Neuronal stem cell (in vitro differentiated cells): Measurements from ENCODE around the gene OTOF.
A peak's percentile ranks its signal among the peaks of the same experiment; 100 is the strongest.

Experiments
- DNase-seq: peaks from one replicate; pipeline ENCODE4 v3.0.0-alpha.2; 2013; ENCODE audit warnings: low spot score
- H2AFZ ChIP-seq: one replicate; pipeline ENCODE4 v1.6.1; 2013; ENCODE audit warnings: mild to moderate bottlenecking, low read length, inconsistent platforms
- H2AK5ac ChIP-seq: 2 replicates; pipeline ENCODE4 v1.6.1; 2013; ENCODE audit warnings: low read depth, mild to moderate bottlenecking, inconsistent platforms, low read length, moderate library complexity, mixed read lengths
- H2BK120ac ChIP-seq: 2 replicates; pipeline ENCODE4 v1.6.1; 2013; ENCODE audit warnings: low read depth, mild to moderate bottlenecking, inconsistent platforms, low read length, moderate library complexity, mixed read lengths
- H2BK12ac ChIP-seq: one replicate; pipeline ENCODE4 v1.6.1; 2013; ENCODE audit warnings: low read length, inconsistent platforms
- H2BK15ac ChIP-seq: 2 replicates; pipeline ENCODE4 v1.6.1; 2013; ENCODE audit warnings: mild to moderate bottlenecking, low read length, inconsistent platforms, mixed read lengths
- H2BK5ac ChIP-seq: one replicate; pipeline ENCODE4 v1.6.1; 2013; ENCODE audit warnings: inconsistent platforms, mild to moderate bottlenecking, low read length, moderate library complexity
- H3K14ac ChIP-seq: one replicate; pipeline ENCODE4 v1.6.1; 2013; ENCODE audit warnings: low read length, inconsistent platforms
- H3K18ac ChIP-seq: 2 replicates; pipeline ENCODE4 v1.6.1; 2013; ENCODE audit warnings: low read length, inconsistent platforms
- H3K23ac ChIP-seq: 2 replicates; pipeline ENCODE4 v1.6.1; 2013; ENCODE audit warnings: low read depth, mild to moderate bottlenecking, mixed read lengths, low read length, inconsistent platforms; ENCODE audit not compliant: poor library complexity
- H3K27ac ChIP-seq: replicated peaks from 3 replicates; pipeline ENCODE4 v1.5.1; 2013; ENCODE audit warnings: low read length, inconsistent platforms
- H3K27me3 ChIP-seq, 3 experiments: 2 replicates each; pipeline ENCODE4 v1.6.1; 2013; ENCODE audit warnings: low read length in 3 of 3, mild to moderate bottlenecking in 2 of 3, inconsistent platforms in 1 of 3, low read depth in 1 of 3, mixed read lengths in 1 of 3, moderate library complexity in 1 of 3; ENCODE audit not compliant: control insufficient read depth in 3 of 3, insufficient read depth in 3 of 3
- H3K36me3 ChIP-seq, 2 donors: replicated peaks in 1 of 2; 2 replicates each; pipeline ENCODE4 v1.6.1; 2013; ENCODE audit warnings: low read length in 2 of 2; ENCODE audit not compliant: control insufficient read depth in 2 of 2, insufficient read depth in 2 of 2
- H3K4ac ChIP-seq: 2 replicates; pipeline ENCODE4 v1.6.1; 2013; ENCODE audit warnings: inconsistent platforms, mild to moderate bottlenecking, low read length, moderate library complexity
- H3K4me1 ChIP-seq, 2 donors: 1 replicate in 1 of 2; 2 replicates in 1 of 2; pipeline ENCODE4 v1.6.1; 2013; ENCODE audit warnings: low read length in 2 of 2, low read depth in 1 of 2; ENCODE audit not compliant: control insufficient read depth in 2 of 2, insufficient read depth in 1 of 2
- H3K4me2 ChIP-seq: one replicate; pipeline ENCODE4 v1.6.1; 2013; ENCODE audit warnings: mild to moderate bottlenecking, low read length, inconsistent platforms; ENCODE audit not compliant: insufficient read depth, poor library complexity, severe bottlenecking
- H3K4me3 ChIP-seq, 2 donors: 2 replicates each; pipeline ENCODE4 v1.5.1; 2013; ENCODE audit warnings: low read length in 2 of 2, mild to moderate bottlenecking in 2 of 2, inconsistent platforms in 1 of 2, moderate library complexity in 1 of 2
- H3K79me1 ChIP-seq: one replicate; pipeline ENCODE4 v1.6.1; 2013; ENCODE audit warnings: low read depth, mild to moderate bottlenecking, inconsistent platforms, low read length, moderate library complexity
- H3K9ac ChIP-seq: one replicate; pipeline ENCODE4 v1.6.1; 2013; ENCODE audit warnings: mild to moderate bottlenecking, low read depth, low read length, inconsistent platforms; ENCODE audit not compliant: poor library complexity
- H3K9me3 ChIP-seq, 2 donors: replicated peaks in 1 of 2; 2 replicates each; pipeline versions ENCODE3 to v1.6.1; 2013; ENCODE audit warnings: low read length in 2 of 2, mild to moderate bottlenecking in 2 of 2, inconsistent platforms in 1 of 2, low read depth in 1 of 2, mixed read lengths in 1 of 2, moderate library complexity in 1 of 2; ENCODE audit not compliant: control insufficient read depth in 2 of 2, insufficient read depth in 1 of 2
- H4K8ac ChIP-seq: one replicate; pipeline ENCODE4 v1.6.1; 2013; ENCODE audit warnings: low read depth, mild to moderate bottlenecking, inconsistent platforms, low read length, moderate library complexity
- H4K91ac ChIP-seq: one replicate; pipeline ENCODE4 v1.6.1; 2013; ENCODE audit warnings: low read length, low read depth, mild to moderate bottlenecking, inconsistent platforms; ENCODE audit not compliant: poor library complexity
- WGBS, 2 donors: extraction: QIAGEN DNeasy Blood & Tissue Kit; methylation state at CpG; one replicate each; pipeline ENCODE4 v1.1.7; 2013; ENCODE audit warnings: missing lambda C conversion rate in 2 of 2, mixed read lengths in 1 of 2; ENCODE audit not compliant: insufficient read length in 2 of 2, insufficient replicate concordance in 1 of 2; ENCODE audit errors: extremely low coverage in 2 of 2; 5-methylcytosine and 5-hydroxymethylcytosine counted together

Gene OTOF

DNA sequence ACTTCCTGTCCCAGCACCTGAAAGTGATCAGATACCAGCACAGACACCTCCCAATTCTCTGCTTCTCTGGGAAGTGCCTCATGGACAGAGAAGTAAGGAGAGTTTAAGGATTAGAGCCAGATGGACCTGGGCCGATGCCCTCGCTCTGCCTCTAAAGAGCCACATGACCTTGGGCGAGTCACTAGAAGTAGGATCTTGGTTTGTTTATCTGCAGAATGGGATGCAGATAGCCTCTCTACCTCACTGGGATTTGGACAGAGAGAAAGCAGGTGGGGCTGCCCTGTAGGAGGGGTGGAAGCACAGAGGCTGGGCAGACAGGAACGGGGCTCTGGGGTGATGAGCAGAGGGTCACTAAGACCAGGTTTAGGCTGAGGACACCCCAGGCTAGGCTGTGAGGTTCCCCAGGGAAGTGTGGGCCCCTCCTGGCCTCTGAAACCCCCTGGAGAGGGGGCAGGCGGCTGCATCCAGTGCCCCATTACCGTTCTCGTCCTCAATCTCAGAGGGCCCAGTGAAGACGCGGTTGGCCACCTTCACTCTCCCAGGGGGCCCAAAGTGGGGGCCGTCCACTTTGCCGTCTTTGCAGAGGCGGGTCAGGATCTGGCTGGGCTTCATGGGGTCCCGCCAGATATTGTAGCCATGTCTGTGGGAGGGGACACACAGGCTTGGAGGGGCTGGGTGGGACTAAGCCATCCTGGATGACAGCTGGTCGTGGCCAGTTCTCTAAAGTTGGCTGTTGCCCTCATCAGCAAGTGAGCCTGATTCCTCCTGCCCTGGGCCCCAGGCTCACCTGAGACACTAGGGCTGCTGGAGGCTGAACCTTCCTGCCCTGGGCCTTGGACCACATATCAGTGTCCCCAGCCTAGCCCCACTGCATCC lies 13.3 kb downstream of the OTOF start:
- Histone ChIP-seq H3K18ac (peak overlapping the region; percentile 38), H3K4ac (no peak overlapping the region), H2BK5ac (peak overlapping the region; percentile 18), H3K27me3 (no peaks in the 10 kb centered on the region), H2BK12ac (peak overlapping the region; percentile 1), H3K9ac (no peak overlapping the region), H3K23ac (peak overlapping the region; percentile 25), H3K4me1 (peaks cover 10 to 17% of the 10 kb centered on the region in 2 donors), H4K8ac (no peak overlapping the region), H2BK120ac (no peak overlapping the region), H3K79me1 (no peaks in the 10 kb centered on the region), H3K36me3 (no peaks in the 10 kb centered on the region), H3K4me2 (no peak overlapping the region), H4K91ac (no peak overlapping the region), H3K27ac (no peak overlapping the region), H3K14ac (no peak overlapping the region), H2BK15ac (peak overlapping the region; percentile 30), H2AK5ac (peak overlapping the region; percentile 75), H3K9me3 (peaks cover 3 to 6% of the 10 kb centered on the region in 2 donors), H2AFZ (no peak overlapping the region), H3K4me3 (no peak overlapping the region)
- no peak for DNase-seq
- no CpG with 5 or more reads among the region's 14 CpGs for WGBS, 2 donors

DNA sequence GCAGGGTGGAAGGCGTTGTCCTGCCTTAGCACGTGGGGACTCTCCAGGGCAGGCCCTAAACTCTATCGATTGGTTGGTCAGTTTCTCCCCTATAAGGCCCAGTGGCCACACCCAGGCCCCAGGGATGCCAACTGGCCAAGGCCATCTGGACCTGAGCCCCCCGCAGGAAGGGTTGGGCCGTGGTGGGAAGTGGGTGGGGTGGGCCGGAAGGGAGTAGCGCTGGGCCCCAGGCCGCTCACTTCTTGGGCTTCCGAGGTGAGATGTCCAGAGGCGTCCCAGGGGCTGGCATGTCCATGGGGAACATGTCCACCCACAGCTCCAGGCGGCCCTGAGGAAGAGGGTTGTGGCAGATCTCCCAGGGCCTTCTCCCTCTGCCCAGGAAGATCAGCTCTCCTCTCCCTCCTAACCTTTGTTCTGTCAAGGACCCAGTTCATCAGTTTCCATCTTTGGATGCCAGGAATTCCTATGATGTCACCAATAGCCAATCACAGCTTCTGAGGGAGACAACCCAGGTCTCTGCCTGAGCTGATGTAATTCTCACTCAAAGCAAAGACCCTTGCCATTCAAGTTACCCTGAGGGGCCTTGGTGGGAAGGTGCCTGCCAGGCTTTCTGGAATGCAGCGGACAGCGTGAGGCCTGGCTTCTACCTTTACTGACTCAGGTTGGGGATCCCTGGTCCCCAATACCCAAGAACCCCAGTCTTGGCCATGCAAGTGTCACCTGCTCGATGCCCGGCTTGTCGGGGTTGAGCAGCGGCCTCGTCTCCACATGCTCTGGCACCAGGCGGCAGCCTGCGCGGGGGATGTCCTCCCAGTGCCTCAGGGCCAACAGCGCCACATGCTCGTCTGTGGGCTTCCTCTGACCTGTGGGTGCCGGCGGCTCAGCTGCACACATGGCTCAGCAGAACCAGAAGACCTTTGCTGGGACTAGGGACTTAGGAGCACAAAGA lies 14.4 kb downstream of the OTOF start:
- H4K8ac ChIP-seq = peak overlapping the region; percentile 66
- peak overlapping the region; percentile 76 for H3K18ac ChIP-seq
- H3K9ac ChIP-seq = no peak overlapping the region
- peak overlapping the region; percentile 30 for H2BK15ac ChIP-seq
- H3K23ac ChIP-seq = no peak overlapping the region
- H2BK12ac ChIP-seq = peak overlapping the region; percentile 35
- peak overlapping the region in 1 of 2 donors; percentile 30 for H3K4me3 ChIP-seq
- no peak overlapping the region for H3K4me2 ChIP-seq
- no CpG with 5 or more reads among the region's 25 CpGs for whole genome bisulfite sequencing, 2 donors
- peak overlapping the region; percentile 52 for H3K27ac ChIP-seq
- peak overlapping the region; percentile 2 for H2BK5ac ChIP-seq
- peak overlapping the region; percentile 26 for H4K91ac ChIP-seq
- H3K4me1 ChIP-seq = peaks cover 10 to 17% of the 10 kb centered on the region in 2 donors
- peak overlapping the region; percentile 81 for H2AK5ac ChIP-seq
- H2BK120ac ChIP-seq = no peak overlapping the region
- H3K27me3 ChIP-seq = no peaks in the 10 kb centered on the region
- H3K9me3 ChIP-seq = no peaks in the 10 kb centered on the region
- peak overlapping the region; percentile 38 for H2AFZ ChIP-seq
- peak overlapping the region; percentile 66 for H3K14ac ChIP-seq
- no peak overlapping the region for H3K4ac ChIP-seq
- DNase-seq = peak; percentile 67
- H3K36me3 ChIP-seq = no peaks in the 10 kb centered on the region
- H3K79me1 ChIP-seq = no peaks in the 10 kb centered on the region

DNA sequence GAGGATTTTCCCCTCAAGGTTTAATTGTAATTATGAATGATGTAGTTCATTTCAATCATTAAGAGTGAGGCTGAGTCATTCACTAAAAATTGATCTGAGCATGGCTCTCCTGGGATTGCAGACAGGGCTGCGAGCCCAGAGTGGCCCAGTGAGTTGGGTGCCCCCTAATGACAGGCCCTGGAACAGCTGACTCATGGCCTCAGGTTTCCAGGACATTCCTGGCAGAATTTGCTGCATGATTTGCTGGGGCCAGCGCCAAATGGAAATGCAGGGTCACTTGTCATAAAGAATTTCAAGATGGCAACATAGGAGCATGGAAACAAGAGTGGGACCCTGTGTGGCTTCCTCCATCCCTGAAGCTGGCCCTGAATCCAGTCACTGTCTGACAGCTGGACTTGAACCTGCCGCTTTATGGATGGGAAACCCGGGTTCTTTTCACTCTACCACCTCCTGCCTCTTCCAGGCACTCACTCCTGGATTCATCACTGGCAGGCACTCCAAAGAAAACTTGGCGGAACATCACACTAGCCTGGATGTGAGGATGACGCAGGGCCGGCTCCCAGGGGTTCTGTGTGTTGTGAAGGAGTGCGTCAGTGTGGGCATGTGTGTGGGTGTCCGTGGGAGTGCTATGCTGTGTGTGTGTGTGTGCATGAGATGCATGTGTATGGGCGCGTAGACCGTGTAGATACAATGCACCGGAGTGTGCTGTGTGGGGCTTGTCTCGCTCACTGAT lies 15.2 kb downstream of the OTOF start:
- no peak overlapping the region for H3K4ac ChIP-seq
- no peaks in the 10 kb centered on the region for H3K36me3 ChIP-seq
- no peak overlapping the region for H3K9ac ChIP-seq
- H3K23ac ChIP-seq = no peak overlapping the region
- no peak overlapping the region for H2BK120ac ChIP-seq
- peak overlapping the region; percentile 11 for H2BK15ac ChIP-seq
- peak overlapping the region; percentile 81 for H2AK5ac ChIP-seq
- H3K4me1 ChIP-seq = peaks cover 18% of the 10 kb centered on the region in 2 donors
- H2BK12ac ChIP-seq = peak overlapping the region; percentile 35
- no peak overlapping the region for H4K91ac ChIP-seq
- DNase-seq = peak; percentile 38
- H3K18ac ChIP-seq = peak overlapping the region; percentile 5
- H3K79me1 ChIP-seq = no peaks in the 10 kb centered on the region
- H2AFZ ChIP-seq = peak overlapping the region; percentile 68
- H3K9me3 ChIP-seq = no peaks in the 10 kb centered on the region
- no CpG with 5 or more reads among the region's 14 CpGs for WGBS, 2 donors
- H3K14ac ChIP-seq = peak overlapping the region; percentile 66
- no peaks in the 10 kb centered on the region for H3K27me3 ChIP-seq
- peak overlapping the region in 1 of 2 donors; percentile 30 for H3K4me3 ChIP-seq
- H4K8ac ChIP-seq = peak overlapping the region; percentile 3
- H3K4me2 ChIP-seq = no peak overlapping the region
- peak overlapping the region; percentile 52 for H3K27ac ChIP-seq
- peak overlapping the region; percentile 2 for H2BK5ac ChIP-seq
